Endothelial cell of umbilical vein (primary cell): ENCODE results near the gene C17orf58. TPM values are rescaled to one million over a fixed set of nuclear protein-coding genes. Genes with fewer than 3 reads are reported as not detected.

Source experiments
- BruUV-seq: library from RNA; stranded (reverse); fragments of 400-500 nt; replicated peaks from 2 replicates; lab custom pipeline; 2021; lab: Mats Ljungman, UMichigan
- CTCF ChIA-PET: fragments of 300-600, 350-600 bp; sonication (Branson Sonifier 250); formaldehyde crosslinking; loops from one replicate; lab custom pipeline; 2021; ENCODE audit warnings: antibody characterized with exemption, inconsistent platforms; lab: Charles Lee
- POLR2A ChIA-PET: fragments of 300-600, 350-600 bp; sonication (Branson Sonifier 250); formaldehyde crosslinking; loops from one replicate; lab custom pipeline; 2021; ENCODE audit warnings: antibody characterized with exemption, inconsistent platforms; lab: Charles Lee
- DNase-seq: peaks from one replicate; pipeline ENCODE4 v3.0.0-alpha.2; 2011; ENCODE audit warnings: low read depth, low spot score
- FAIRE-seq: peaks from 2 replicates; lab custom pipeline; 2011; peaks lifted over from hg19 to GRCh38; lab: Jason Lieb, UNC
- H2AFZ ChIP-seq: 2 replicates; pipeline ENCODE4 v1.6.0; 2012; ENCODE audit warnings: low read depth, low read length, control low read depth, inconsistent platforms
- H3K27ac ChIP-seq: 2 replicates; pipeline ENCODE4 v1.5.1; 2011; ENCODE audit warnings: low read depth, mild to moderate bottlenecking, control low read depth, low read length, moderate library complexity; ENCODE audit not compliant: insufficient read depth
- H3K27me3 ChIP-seq, 2 experiments: 2 replicates each; pipeline versions ENCODE4 v1.6.0 to v1.6.1; 2011; ENCODE audit warnings: low read length in 2 of 2, mixed read lengths in 1 of 2; ENCODE audit not compliant: control insufficient read depth in 2 of 2, insufficient read depth in 2 of 2
- H3K36me3 ChIP-seq, 2 experiments: 2 replicates in 1 of 2; 3 replicates in 1 of 2; pipeline ENCODE4 v1.5.1; 2011; ENCODE audit warnings: low read length in 2 of 2, mild to moderate bottlenecking in 1 of 2, moderate library complexity in 1 of 2; ENCODE audit not compliant: control insufficient read depth in 2 of 2, insufficient read depth in 2 of 2; ENCODE audit errors: extremely low read depth in 1 of 2
- H3K4me1 ChIP-seq: 3 replicates; pipeline ENCODE4 v1.5.1; 2011; ENCODE audit warnings: mild to moderate bottlenecking, low read length; ENCODE audit not compliant: control insufficient read depth, insufficient read depth; ENCODE audit errors: extremely low read depth
- H3K4me2 ChIP-seq: 2 replicates; pipeline ENCODE4 v1.6.1; 2011; ENCODE audit warnings: low read length, control low read depth, mixed read lengths; ENCODE audit not compliant: insufficient read depth
- H3K4me3 ChIP-seq, 3 experiments: fragments of 200-600 bp in 1 of 3; sonication (generic), shearing (Covaris generic) in 1 of 3; replicated peaks in 1 of 3; 2 replicates each; pipeline ENCODE4 v1.5.1; 2011 to 2016; ENCODE audit warnings: control low read depth in 3 of 3, low read length in 3 of 3, mild to moderate bottlenecking in 2 of 3, inconsistent platforms in 1 of 3, low read depth in 1 of 3, moderate library complexity in 1 of 3; ENCODE audit not compliant: insufficient read depth in 1 of 3
- H3K79me2 ChIP-seq: 2 replicates; pipeline ENCODE4 v1.6.0; 2012; ENCODE audit warnings: low read length, inconsistent platforms; ENCODE audit not compliant: control insufficient read depth, insufficient read depth
- H3K9ac ChIP-seq: replicated peaks from 2 replicates; pipeline ENCODE3; 2011; ENCODE audit warnings: low read length, control low read depth; ENCODE audit not compliant: insufficient read depth; ENCODE audit errors: extremely low read depth
- H3K9me1 ChIP-seq: replicated peaks from 3 replicates; pipeline ENCODE4 v1.6.0; 2011; ENCODE audit warnings: mild to moderate bottlenecking, low read length; ENCODE audit not compliant: control insufficient read depth, insufficient read depth; ENCODE audit errors: extremely low read depth
- H3K9me3 ChIP-seq: replicated peaks from 2 replicates; pipeline ENCODE4 v1.5.1; 2012; ENCODE audit warnings: low read length, inconsistent platforms; ENCODE audit not compliant: control insufficient read depth, insufficient read depth
- H4K20me1 ChIP-seq: replicated peaks from 2 replicates; pipeline ENCODE3; 2011; ENCODE audit warnings: mild to moderate bottlenecking, low read length; ENCODE audit not compliant: control insufficient read depth, insufficient read depth; ENCODE audit errors: extremely low read depth
- EZH2 ChIP-seq: IDR thresholded peaks from 2 replicates; pipeline ENCODE4 v1.6.1; 2012; ENCODE audit warnings: borderline replicate concordance, low read depth, mild to moderate bottlenecking, moderate library complexity, low read length, inconsistent platforms; ENCODE audit not compliant: severe bottlenecking
- JUN ChIP-seq: IDR thresholded peaks from 2 replicates; pipeline ENCODE4 v1.6.1; 2011; ENCODE audit warnings: borderline replicate concordance, low read depth; ENCODE audit not compliant: insufficient read length, insufficient read depth
- POLR2A ChIP-seq: IDR thresholded peaks from 2 replicates; pipeline ENCODE4 v1.6.1; 2012; ENCODE audit warnings: low read depth, mild to moderate bottlenecking, control low read depth, low read length
- POLR2AphosphoS5 ChIP-seq: IDR thresholded peaks from 2 replicates; pipeline ENCODE4 v1.6.1; 2012; ENCODE audit warnings: low read depth, mild to moderate bottlenecking, control low read depth, low read length, moderate library complexity; ENCODE audit not compliant: insufficient read depth
- dilution Hi-C: fragments of 300-500 bp; cut with MboI; formaldehyde crosslinking; loops from one replicate; pipeline ENCODE4 v1.15.0; 2019; ENCODE audit warnings: low sequenced_read_pairs; ENCODE audit not compliant: extremely low pct_ligation_motif_present
- intact Hi-C: fragments of 100-400 bp; cut with micrococcal nuclease; formaldehyde crosslinking; loops from one replicate; pipeline ENCODE4 v1.10.0; 2022
- polyA plus RNA-seq, 4 experiments: library from polyadenylated mRNA; depleted of rRNA in 3 of 4; stranded (reverse) in 3 of 4; unstranded in 1 of 4; fragments of >200 nt; gene quantifications; 2 replicates each; pipeline versions ENCODE4 v1.2.1 to v1.2.3, GENCODE V29; 2011 to 2012; ENCODE audit warnings: missing spikeins in 1 of 4
- total RNA-seq: library from RNA; stranded (reverse); gene quantifications from 2 replicates; pipeline ENCODE4 v1.2.3, GENCODE V29; 2021
- TF ChIP-seq, protein P1 (sequence below): IDR thresholded peaks from 2 replicates; pipeline ENCODE4 v1.6.1; 2011; ENCODE audit not compliant: insufficient read depth, insufficient read length

C17orf58 gene
- total and polyA plus RNA-seq, 2 donors (not counting 3 experiments of a cell fraction or from before 2014, with no cell fraction given), result 24.5 to 35.5 TPM

DNA sequence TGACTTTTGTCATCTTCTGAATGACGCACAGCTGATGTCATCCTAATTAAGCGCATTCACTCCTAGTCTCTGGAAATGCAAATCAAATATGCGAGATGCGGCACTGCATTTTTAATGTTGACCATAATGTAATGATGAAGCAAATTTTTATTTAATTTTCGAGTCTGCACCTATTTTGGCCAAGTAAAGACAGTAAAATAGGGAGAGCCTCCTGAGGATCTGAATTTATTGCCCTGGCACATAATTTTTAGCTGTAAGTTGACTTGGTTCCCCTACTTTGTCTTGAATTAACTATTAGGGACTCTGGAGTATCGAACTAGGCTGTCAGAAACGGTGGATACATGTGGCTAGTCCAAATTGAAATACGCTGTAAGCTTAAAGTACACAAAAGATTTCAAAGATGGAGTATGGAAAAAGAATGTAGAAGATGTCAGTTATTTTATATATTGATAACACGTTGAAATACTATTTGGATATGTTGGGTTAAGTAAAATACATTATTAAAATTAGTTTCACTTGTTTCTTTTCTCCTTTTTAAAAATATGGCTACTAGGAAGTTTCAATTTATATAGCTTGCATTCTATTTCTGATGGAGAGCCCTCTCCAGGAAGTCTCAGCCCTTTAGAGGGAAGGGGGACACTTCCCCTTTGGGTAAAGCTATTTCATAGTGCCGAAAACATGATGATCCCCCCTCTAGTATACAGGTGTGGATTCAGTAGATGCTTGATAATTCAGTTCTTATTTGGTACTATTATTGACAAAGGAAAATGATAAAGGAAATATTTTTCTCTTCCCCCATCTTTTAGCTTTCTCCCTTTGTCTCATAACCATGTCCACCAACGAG, 40.3 kb upstream of the C17orf58 start:
- H3K9ac ChIP-seq, result peak overlapping the region; percentile 94
- peak overlapping the region; percentile 79 for H3K27ac ChIP-seq
- FAIRE-seq, result peak; percentile 81
- peak overlapping the region; percentile 55 to 98 (median 93) for H3K4me3 ChIP-seq
- H3K36me3 ChIP-seq, result peaks cover 14 to 19% of the 10 kb centered on the region in 2 experiments
- dilution Hi-C loops, result no loop called here
- BruUV-seq, result no TSS peak
- peaks cover 19% of the 10 kb centered on the region for H3K4me1 ChIP-seq
- DNase-seq, result no peak
- H3K9me1 ChIP-seq, result no peaks in the 10 kb centered on the region
- H2AFZ ChIP-seq, result no peak overlapping the region
- H3K9me3 ChIP-seq, result no peaks in the 10 kb centered on the region
- ChIA-PET POLR2A (interaction anchor here (0.6 to 1.8 kb wide), 3 partner anchors 18 to 362 kb away, joined by 3 to 6 read pairs (median 4); no protein-coding TSS in a partner anchor), CTCF (interaction anchor here (0.5 to 2.0 kb wide), 6 partner anchors 16 to 168 kb away, joined by 3 to 8 read pairs (median 4); no protein-coding TSS in a partner anchor)
- H3K27me3 ChIP-seq, result no peaks in the 10 kb centered on the region
- no peaks in the 10 kb centered on the region for H4K20me1 ChIP-seq
- peaks cover 54% of the 10 kb centered on the region for H3K79me2 ChIP-seq
- intact Hi-C loops, result no loop called here
- peak overlapping the region; percentile 92 for H3K4me2 ChIP-seq
- no peak for TF ChIP-seq POLR2A

DNA sequence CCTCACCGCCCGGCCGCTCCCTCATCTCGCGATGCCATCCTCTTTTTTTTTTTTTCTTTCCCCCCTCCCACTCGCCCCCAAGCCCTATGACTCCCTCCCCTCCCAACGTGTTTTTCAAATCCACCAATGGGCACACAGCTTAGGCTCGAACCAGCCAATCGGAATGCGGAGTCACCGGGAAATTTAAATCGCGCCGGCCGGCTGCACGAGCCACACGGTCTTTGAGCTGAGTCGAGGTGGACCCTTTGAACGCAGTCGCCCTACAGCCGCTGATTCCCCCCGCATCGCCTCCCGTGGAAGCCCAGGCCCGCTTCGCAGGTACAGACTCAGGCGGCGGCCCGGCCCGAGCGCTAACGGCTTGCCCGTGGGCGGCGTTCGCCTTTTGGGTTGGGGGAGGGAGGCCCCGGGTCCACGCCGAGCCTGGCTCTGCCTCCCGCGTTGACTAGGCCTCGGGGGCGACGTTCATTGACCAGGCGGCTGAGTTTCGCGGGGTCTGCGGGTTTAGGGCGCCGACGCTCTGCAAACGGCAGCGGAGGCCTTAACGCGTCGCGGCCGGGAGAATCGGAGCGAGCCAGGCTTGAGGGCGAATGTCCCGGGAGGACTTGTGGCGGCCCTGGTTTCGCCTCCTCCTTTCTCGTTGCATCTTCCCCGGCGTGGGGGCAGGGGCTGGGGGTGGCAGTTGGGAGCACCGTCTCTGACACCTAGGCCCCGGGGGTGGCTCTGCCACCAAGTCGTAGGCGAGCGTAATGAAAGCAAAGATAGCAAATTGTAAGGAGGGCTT, 39.4 kb upstream of the C17orf58 start, which contains the start of gene KPNA2:
Gene KPNA2 (plus strand): TSS at position 213 of the 781 bp plus-strand sequence. CDS start 1,398 bp downstream, outside the sequence.
- Histone ChIP-seq H3K9me1 (no peaks in the 10 kb centered on the region), H3K4me2 (peak within 1 kb of the TSS; percentile 92), H3K4me1 (peaks cover 19% of the 10 kb centered on the region), H3K27ac (peak within 1 kb of the TSS; percentile 79), H4K20me1 (no peaks in the 10 kb centered on the region), H3K4me3 (peak within 1 kb of the TSS; percentile 55 to 98 (median 93)), H3K9ac (peak within 1 kb of the TSS; percentile 94), H3K27me3 (no peaks in the 10 kb centered on the region), H2AFZ (peak within 1 kb of the TSS; percentile 27), H3K79me2 (peaks cover 48% of the 10 kb centered on the region), H3K36me3 (peaks cover 8 to 13% of the 10 kb centered on the region in 2 experiments), H3K9me3 (no peaks in the 10 kb centered on the region)
- intact Hi-C loops (loop anchor here (1.0 to 2.0 kb wide), 6 partner anchors 15 to 209 kb away; no protein-coding TSS in a partner anchor), dilution Hi-C loops (no loop called here)
- TF ChIP-seq JUN (no peak), EZH2 (no peak), POLR2AphosphoS5 (peak; percentile 94), POLR2A (peak; percentile 97)
- TF ChIP-seq, protein P1, sequence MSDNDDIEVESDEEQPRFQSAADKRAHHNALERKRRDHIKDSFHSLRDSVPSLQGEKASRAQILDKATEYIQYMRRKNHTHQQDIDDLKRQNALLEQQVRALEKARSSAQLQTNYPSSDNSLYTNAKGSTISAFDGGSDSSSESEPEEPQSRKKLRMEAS, result peak; percentile 75
- DNase-seq (peak; percentile 99), FAIRE-seq (peak; percentile 98)
- TSS peak; percentile 90 for BruUV-seq
- CTCF ChIA-PET, result interaction anchor here (0.6 to 2.0 kb wide), 5 partner anchors 15 to 400 kb away, joined by 3 to 8 read pairs (median 4); no protein-coding TSS in a partner anchor
- POLR2A ChIA-PET, result interaction anchor here (0.6 to 1.8 kb wide), 6 partner anchors 12 to 422 kb away, joined by 3 to 6 read pairs (median 4); partner anchors contain the start of gene WIPI1
